GM12878 (cell line): ENCODE data around the gene PLD4. TPM values are rescaled to one million over a fixed set of nuclear protein-coding genes. Genes with fewer than 3 reads are reported as not detected.

Experiments
- ATAC-seq: fragments of 200-7000 bp; cut with Tn5 transposase; 3 replicates; pipeline ENCODE4 v1.9.1; 2020; ENCODE audit warnings: mild to moderate bottlenecking, moderate library complexity
- BruUV-seq: library from RNA; stranded (reverse); fragments of 400-500 nt; replicated peaks from 2 replicates; lab custom pipeline; 2021; lab: Mats Ljungman, UMichigan
- CTCF ChIA-PET: fragments of 300-600 bp; sonication (Branson Sonifier 250); formaldehyde crosslinking; extraction: SDS; loops from one replicate; lab custom pipeline; 2021; ENCODE audit warnings: inconsistent platforms; lab: Yijun Ruan, JAX
- POLR2A ChIA-PET: fragments of 350-600 bp; formaldehyde crosslinking; extraction: SDS; loops from one replicate; lab custom pipeline; 2021; ENCODE audit warnings: inconsistent platforms; lab: Charles Lee
- RAD21 ChIA-PET: fragments of 300-600 bp; sonication (Branson Sonifier 250); formaldehyde crosslinking; loops from one replicate; lab custom pipeline; 2023; ENCODE audit warnings: antibody characterized with exemption; ENCODE audit not compliant: unreplicated experiment; lab: Charles Lee
- SMC1A ChIA-PET: fragments of 300-600 bp; sonication (Branson Sonifier 250); formaldehyde crosslinking; loops from one replicate; lab custom pipeline; 2023; ENCODE audit not compliant: unreplicated experiment, uncharacterized antibody; lab: Charles Lee
- DNase-seq: peaks from one replicate; pipeline ENCODE4 v3.0.0-alpha.2; 2011; ENCODE audit warnings: low read depth, low spot score
- FAIRE-seq: peaks from 3 replicates; lab custom pipeline; 2011; peaks lifted over from hg19 to GRCh38; lab: Jason Lieb, UNC
- H2AFZ ChIP-seq: 2 replicates; pipeline ENCODE4 v1.6.0; 2011; ENCODE audit warnings: low read depth, low read length, control low read depth; ENCODE audit not compliant: control insufficient read depth
- H3K27ac ChIP-seq: 2 replicates; pipeline ENCODE4 v1.5.1; 2011; ENCODE audit warnings: control low read depth; ENCODE audit not compliant: control insufficient read depth, insufficient read depth
- H3K27me3 ChIP-seq, 2 experiments: replicated peaks in 1 of 2; 2 replicates each; pipeline versions ENCODE4 v1.6.0 to v1.6.1; 2011; ENCODE audit warnings: low read length in 1 of 2; ENCODE audit not compliant: control insufficient read depth in 2 of 2, insufficient read depth in 2 of 2
- H3K36me3 ChIP-seq, 2 experiments: 2 replicates each; pipeline ENCODE4 v1.5.1; 2011; ENCODE audit warnings: low read length in 1 of 2; ENCODE audit not compliant: control insufficient read depth in 2 of 2, insufficient read depth in 2 of 2
- H3K4me1 ChIP-seq: 2 replicates; pipeline ENCODE4 v1.6.1; 2011; ENCODE audit warnings: mild to moderate bottlenecking, low read length, moderate library complexity, mixed read lengths; ENCODE audit not compliant: control insufficient read depth, insufficient read depth
- H3K4me2 ChIP-seq: 2 replicates; pipeline ENCODE4 v1.6.0; 2011; ENCODE audit warnings: control low read depth; ENCODE audit not compliant: control insufficient read depth, insufficient read depth
- H3K4me3 ChIP-seq: fragments of 200-600 bp; sonication (generic); 2 replicates; pipeline ENCODE4 v1.5.1; 2016
- H3K79me2 ChIP-seq: 2 replicates; pipeline ENCODE4 v1.6.0; 2011; ENCODE audit warnings: low read length; ENCODE audit not compliant: control insufficient read depth, insufficient read depth
- H3K9ac ChIP-seq: 2 replicates; pipeline ENCODE4 v1.8.0; 2011; ENCODE audit warnings: low read length, control low read depth, mixed read lengths; ENCODE audit not compliant: control insufficient read depth, insufficient read depth
- H3K9me3 ChIP-seq: replicated peaks from 3 replicates; pipeline ENCODE4 v1.5.1; 2011; ENCODE audit warnings: mild to moderate bottlenecking, low read length; ENCODE audit not compliant: control insufficient read depth, insufficient read depth
- H4K20me1 ChIP-seq: 2 replicates; pipeline ENCODE4 v1.6.0; 2011; ENCODE audit not compliant: control insufficient read depth, insufficient read depth
- CREB1 ChIP-seq: IDR thresholded peaks from 2 replicates; pipeline ENCODE4 v1.6.1; 2012; ENCODE audit warnings: low read depth, mild to moderate bottlenecking, inconsistent platforms
- HDAC6 ChIP-seq: fragments of 200-600 bp; sonication (generic); IDR thresholded peaks from one replicate; pipeline ENCODE4 v1.8.0; 2017; ENCODE audit warnings: antibody characterized with exemption; ENCODE audit not compliant: unreplicated experiment
- KDM1A ChIP-seq: fragments of 200-600 bp; sonication (generic); IDR thresholded peaks from 2 replicates; pipeline ENCODE4 v1.6.1; 2016; ENCODE audit warnings: borderline replicate concordance
- MTA3 ChIP-seq: IDR thresholded peaks from 2 replicates; pipeline ENCODE4 v1.6.1; 2012; ENCODE audit warnings: low read length, inconsistent platforms, borderline replicate concordance
- NFYA ChIP-seq: IDR thresholded peaks from 2 replicates; pipeline ENCODE4 v1.6.1; 2011; ENCODE audit warnings: low read depth, mild to moderate bottlenecking, low read length, improper control_type of control experiment, borderline replicate concordance
- RELA ChIP-seq: fragments of 450-650 bp; IDR thresholded peaks from 2 replicates; pipeline ENCODE4 v1.8.0; 2014; ENCODE audit warnings: borderline replicate concordance; ENCODE audit not compliant: partially characterized antibody
- WGBS: methylation state at CpG from one replicate; pipeline ENCODE4 v1.1.6; 2016; ENCODE audit warnings: low lambda C conversion rate; ENCODE audit not compliant: insufficient replicate concordance, insufficient coverage; ENCODE audit errors: missing lambda C conversion rate; 5-methylcytosine and 5-hydroxymethylcytosine counted together
- in situ Hi-C: fragments of 300-500 bp; cut with MboI; formaldehyde crosslinking; loops from 9 replicates; pipeline ENCODE4 v1.14.3; 2018; ENCODE audit warnings: mixed read lengths
- intact Hi-C: fragments of 100-400 bp; cut with micrococcal nuclease; formaldehyde crosslinking; loops from one replicate; pipeline ENCODE4 v1.14.2; 2022; ENCODE audit not compliant: unreplicated experiment
- polyA plus RNA-seq, 11 experiments: library from polyadenylated mRNA; depleted of rRNA in 4 of 11; unstranded in 6 of 11; stranded (reverse) in 5 of 11; fragments of >200 nt; fragmentation: Nextera tagmentation in 4 of 11; fragmentation: Illumina TruSeq in 1 of 11; extraction: Ambion mirVana in 4 of 11; extraction: Trizol in 1 of 11; gene quantifications; 1 replicate in 1 of 11; 2 replicates in 10 of 11; pipeline versions ENCODE4 v1.2.1 to v1.2.3, GENCODE V29; 2011 to 2016; ENCODE audit warnings: inconsistent platforms in 2 of 11, missing spikeins in 2 of 11, low read depth in 1 of 11
- total RNA-seq, 4 experiments: library from RNA; depleted of rRNA in 3 of 4; stranded (reverse); fragments of >200 nt in 3 of 4; fragmentation: Illumina TruSeq in 1 of 4; extraction: Trizol in 1 of 4; gene quantifications; 2 replicates each; pipeline versions ENCODE4 v1.2.1 to v1.2.3, GENCODE V29; 2013 to 2021
- TF ChIP-seq, protein P1 (sequence below): fragments of 450-650 bp; IDR thresholded peaks from 2 replicates; pipeline ENCODE4 v1.6.1; 2018; ENCODE audit warnings: mild to moderate bottlenecking, low read depth, moderate library complexity; ENCODE audit not compliant: partially characterized antibody
- TF ChIP-seq, protein P2 (sequence below): fragments of 450-650 bp; IDR thresholded peaks from 2 replicates; pipeline ENCODE4 v1.6.1; 2016; ENCODE audit warnings: mild to moderate bottlenecking
- TF ChIP-seq, protein P3 (sequence below): IDR thresholded peaks from 2 replicates; pipeline ENCODE4 v1.6.1; 2012; ENCODE audit warnings: low read length, inconsistent platforms

PLD4 gene
- total and polyA plus RNA-seq, 10 of the 15 experiments (the other 5 are each of a cell fraction or from before 2014, with no cell fraction given): 0.20 to 57.7 (median 9.9) TPM

DNA sequence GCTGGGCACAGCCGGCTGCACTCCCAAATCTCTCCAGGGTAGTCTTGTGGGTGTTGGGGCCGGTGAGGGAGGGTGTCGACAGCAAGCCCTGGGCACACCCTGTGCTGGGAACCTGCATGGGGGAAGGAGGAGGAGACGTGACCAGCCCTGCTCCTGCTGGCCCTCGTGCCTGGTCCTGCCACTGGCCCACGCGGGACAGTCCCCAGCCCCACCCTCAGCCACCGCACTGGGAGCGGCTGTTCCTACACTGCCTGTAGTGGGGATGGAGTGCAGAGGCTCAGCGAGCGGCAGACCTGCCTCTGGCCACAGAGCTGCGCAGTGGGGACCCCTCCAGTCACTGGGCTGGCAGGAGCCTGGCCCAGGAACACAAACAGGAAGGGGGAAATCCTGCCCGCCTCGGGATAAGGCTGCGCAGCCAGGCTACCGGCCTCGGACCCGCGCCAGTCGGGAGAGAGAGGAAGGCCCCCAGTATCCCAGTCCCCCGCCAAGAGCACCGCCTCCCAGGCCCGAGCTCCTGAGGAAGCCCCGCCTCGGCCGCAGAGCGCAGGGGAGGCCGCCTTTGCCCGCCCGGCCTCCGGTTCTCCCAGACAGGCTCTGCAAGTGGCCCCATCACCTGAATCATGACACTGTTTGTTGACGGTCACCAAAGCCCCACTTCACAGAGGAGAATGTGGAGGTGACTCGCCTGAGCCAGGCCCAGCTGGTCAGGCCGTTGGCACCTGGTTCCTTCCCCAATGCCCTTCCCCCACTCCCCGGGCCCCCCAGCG is 42.9 kb downstream of the PLD4 start:
- FAIRE-seq (no peak), DNase-seq (no peak), ATAC-seq (peak; percentile 26)
- no TSS peak for BruUV-seq
- Histone ChIP-seq H3K4me2 (no peak overlapping the region), H3K36me3 (no peaks in the 10 kb centered on the region), H3K9me3 (no peaks in the 10 kb centered on the region), H2AFZ (no peak overlapping the region), H3K4me1 (no peaks in the 10 kb centered on the region)
- 20% methylated on average over 34 of the region's 36 CpGs for WGBS
- CTCF ChIA-PET: interaction anchor here (0.6 kb wide), 1 partner anchor 114 kb away, joined by 3 read pairs; no protein-coding TSS in a partner anchor
- in situ Hi-C loops: no loop called here
- RAD21 ChIA-PET: no interaction called here
- TF ChIP-seq MTA3 (no peak), KDM1A (no peak), CREB1 (no peak), RELA (no peak), HDAC6 (no peak), NFYA (no peak)
- TF ChIP-seq, protein P1, sequence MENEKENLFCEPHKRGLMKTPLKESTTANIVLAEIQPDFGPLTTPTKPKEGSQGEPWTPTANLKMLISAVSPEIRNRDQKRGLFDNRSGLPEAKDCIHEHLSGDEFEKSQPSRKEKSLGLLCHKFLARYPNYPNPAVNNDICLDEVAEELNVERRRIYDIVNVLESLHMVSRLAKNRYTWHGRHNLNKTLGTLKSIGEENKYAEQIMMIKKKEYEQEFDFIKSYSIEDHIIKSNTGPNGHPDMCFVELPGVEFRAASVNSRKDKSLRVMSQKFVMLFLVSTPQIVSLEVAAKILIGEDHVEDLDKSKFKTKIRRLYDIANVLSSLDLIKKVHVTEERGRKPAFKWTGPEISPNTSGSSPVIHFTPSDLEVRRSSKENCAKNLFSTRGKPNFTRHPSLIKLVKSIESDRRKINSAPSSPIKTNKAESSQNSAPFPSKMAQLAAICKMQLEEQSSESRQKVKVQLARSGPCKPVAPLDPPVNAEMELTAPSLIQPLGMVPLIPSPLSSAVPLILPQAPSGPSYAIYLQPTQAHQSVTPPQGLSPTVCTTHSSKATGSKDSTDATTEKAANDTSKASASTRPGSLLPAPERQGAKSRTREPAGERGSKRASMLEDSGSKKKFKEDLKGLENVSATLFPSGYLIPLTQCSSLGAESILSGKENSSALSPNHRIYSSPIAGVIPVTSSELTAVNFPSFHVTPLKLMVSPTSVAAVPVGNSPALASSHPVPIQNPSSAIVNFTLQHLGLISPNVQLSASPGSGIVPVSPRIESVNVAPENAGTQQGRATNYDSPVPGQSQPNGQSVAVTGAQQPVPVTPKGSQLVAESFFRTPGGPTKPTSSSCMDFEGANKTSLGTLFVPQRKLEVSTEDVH: no peak
- TF ChIP-seq, protein P2, sequence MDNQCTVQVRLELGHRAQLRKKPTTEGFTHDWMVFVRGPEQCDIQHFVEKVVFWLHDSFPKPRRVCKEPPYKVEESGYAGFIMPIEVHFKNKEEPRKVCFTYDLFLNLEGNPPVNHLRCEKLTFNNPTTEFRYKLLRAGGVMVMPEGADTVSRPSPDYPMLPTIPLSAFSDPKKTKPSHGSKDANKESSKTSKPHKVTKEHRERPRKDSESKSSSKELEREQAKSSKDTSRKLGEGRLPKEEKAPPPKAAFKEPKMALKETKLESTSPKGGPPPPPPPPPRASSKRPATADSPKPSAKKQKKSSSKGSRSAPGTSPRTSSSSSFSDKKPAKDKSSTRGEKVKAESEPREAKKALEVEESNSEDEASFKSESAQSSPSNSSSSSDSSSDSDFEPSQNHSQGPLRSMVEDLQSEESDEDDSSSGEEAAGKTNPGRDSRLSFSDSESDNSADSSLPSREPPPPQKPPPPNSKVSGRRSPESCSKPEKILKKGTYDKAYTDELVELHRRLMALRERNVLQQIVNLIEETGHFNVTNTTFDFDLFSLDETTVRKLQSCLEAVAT: no peak
- TF ChIP-seq, protein P3, sequence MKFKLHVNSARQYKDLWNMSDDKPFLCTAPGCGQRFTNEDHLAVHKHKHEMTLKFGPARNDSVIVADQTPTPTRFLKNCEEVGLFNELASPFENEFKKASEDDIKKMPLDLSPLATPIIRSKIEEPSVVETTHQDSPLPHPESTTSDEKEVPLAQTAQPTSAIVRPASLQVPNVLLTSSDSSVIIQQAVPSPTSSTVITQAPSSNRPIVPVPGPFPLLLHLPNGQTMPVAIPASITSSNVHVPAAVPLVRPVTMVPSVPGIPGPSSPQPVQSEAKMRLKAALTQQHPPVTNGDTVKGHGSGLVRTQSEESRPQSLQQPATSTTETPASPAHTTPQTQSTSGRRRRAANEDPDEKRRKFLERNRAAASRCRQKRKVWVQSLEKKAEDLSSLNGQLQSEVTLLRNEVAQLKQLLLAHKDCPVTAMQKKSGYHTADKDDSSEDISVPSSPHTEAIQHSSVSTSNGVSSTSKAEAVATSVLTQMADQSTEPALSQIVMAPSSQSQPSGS: no peak
- TF ChIP-seq, all 136 proteins: peak for 0
- intact Hi-C loops: no loop called here
- H3K4me3 ChIP-seq: no peak overlapping the region
- H4K20me1 ChIP-seq: no peaks in the 10 kb centered on the region
- SMC1A ChIA-PET: no interaction called here
- no peak overlapping the region for H3K27ac ChIP-seq
- POLR2A ChIA-PET: no interaction called here
- H3K9ac ChIP-seq: no peak overlapping the region
- peaks cover 3 to 7% of the 10 kb centered on the region in 2 experiments for H3K27me3 ChIP-seq
- H3K79me2 ChIP-seq: no peaks in the 10 kb centered on the region
